ENCODE measurements around the gene VWDE. TPM values are rescaled to one million over a fixed set of nuclear protein-coding genes. Genes with fewer than 3 reads are reported as not detected.

VWDE gene
- total and polyA plus RNA-seq, 2 of the 8 experiments (the other 6 are each of a cell fraction or from before 2014, with no cell fraction given): 11.0 to 21.2 TPM

GRCh38 chr7:12322903-12323300 lies 80.8 kb downstream of the VWDE start:
- no peaks in the 10 kb centered on the region for H3K79me1 ChIP-seq (ENCODE audit: low read depth, low read length)
- no peak overlapping the region for H3K9ac ChIP-seq (replicated peaks in 1 of 4; ENCODE audit: extremely low read depth in 1 of 4, low read depth in 3 of 4, low read length in 3 of 4)
- H3K4ac ChIP-seq (replicated peaks; ENCODE audit: insufficient read length, low read depth, low read length): no peak overlapping the region
- H3K36me3 ChIP-seq (ENCODE audit: control insufficient read depth in 2 of 4, insufficient read depth in 4 of 4, low read length in 3 of 4): no peaks in the 10 kb centered on the region; a peak in 2 of 8 replicates
- H4K20me1 ChIP-seq (replicated peaks in 1 of 2; ENCODE audit: control insufficient read depth in 1 of 2, insufficient read depth in 2 of 2, low read length in 2 of 2): no peaks in the 10 kb centered on the region
- H3K14ac ChIP-seq (ENCODE audit: insufficient read length): no peak overlapping the region
- H3K79me2 ChIP-seq (ENCODE audit: control insufficient read depth in 1 of 2, insufficient read depth in 2 of 2, low read length in 2 of 2): no peaks in the 10 kb centered on the region; a peak in 1 of 4 replicates
- H3K27me3 ChIP-seq (replicated peaks in 1 of 4; ENCODE audit: control insufficient read depth in 3 of 4, extremely low read depth in 1 of 4, insufficient read depth in 3 of 4, low read length in 3 of 4): no peaks in the 10 kb centered on the region
- H3K23ac ChIP-seq (ENCODE audit: insufficient read length): no peak overlapping the region
- 91% methylated on average over 3 of the region's 3 CpGs; no CpG with 5 or more reads in 1 of the 2 experiments for WGBS, 2 experiments (ENCODE audit: extremely low coverage in 1 of 2, insufficient coverage in 1 of 2, insufficient read length in 1 of 2, insufficient replicate concordance in 2 of 2, low coverage in 1 of 2, low lambda C conversion rate in 2 of 2, missing lambda C conversion rate in 1 of 2)
- H2BK20ac ChIP-seq (ENCODE audit: low read length): no peak overlapping the region
- H2BK15ac ChIP-seq (ENCODE audit: low read length): no peak overlapping the region
- peaks cover 0 to 3% (median under 1%) of the 10 kb centered on the region in 4 experiments; a peak in 4 of 7 replicates for H3K4me1 ChIP-seq (replicated peaks in 1 of 4; ENCODE audit: control insufficient read depth in 3 of 4, insufficient read depth in 4 of 4, low read length in 3 of 4)
- no peak overlapping the region for H2AK5ac ChIP-seq (ENCODE audit: low read depth, low read length)
- no peak overlapping the region for H3K4me3 ChIP-seq (ENCODE audit: extremely low read depth in 1 of 4, insufficient read depth in 2 of 4, low read depth in 3 of 4, low read length in 4 of 4)
- H3K18ac ChIP-seq (ENCODE audit: extremely low read depth, low read length): no peak overlapping the region
- ChIA-PET POLR2A (ENCODE audit: partially characterized antibody) (no interaction called here), CTCF (ENCODE audit: partially characterized antibody) (interaction anchor here (0.7 to 3.0 kb wide), 20 partner anchors 9 to 260 kb away, joined by 3 to 19 read pairs (median 5); partner anchors contain the start of gene TMEM106B)
- no peak overlapping the region for H4K8ac ChIP-seq (ENCODE audit: extremely low read depth, insufficient read depth, low read length)
- no peaks in the 10 kb centered on the region for H3K23me2 ChIP-seq (ENCODE audit: low read depth, low read length)
- FAIRE-seq: no peak
- H2AFZ ChIP-seq (ENCODE audit: low read length): no peak overlapping the region
- H2BK12ac ChIP-seq (ENCODE audit: low read depth, low read length): no peak overlapping the region
- H3K56ac ChIP-seq (replicated peaks; ENCODE audit: insufficient read length, low read depth, low read length): no peak overlapping the region
- no peak overlapping the region for H3K27ac ChIP-seq (ENCODE audit: low read depth, low read length)
- no peaks in the 10 kb centered on the region for H3K9me3 ChIP-seq (ENCODE audit: insufficient read depth in 2 of 2, low read depth in 1 of 2, low read length in 1 of 2)
- no peak for DNase-seq (ENCODE audit: low read depth in 1 of 2, low spot score in 2 of 2)
- no peak overlapping the region for H4K91ac ChIP-seq (replicated peaks; ENCODE audit: insufficient read length, low read length)
- peak overlapping the region; percentile 48 for H4K5ac ChIP-seq (ENCODE audit: insufficient read length, low read depth, low read length)
- H2BK120ac ChIP-seq (replicated peaks; ENCODE audit: low read depth, low read length): no peak overlapping the region
- TF ChIP-seq E2F6 (IDR thresholded peaks at IDR 0.05) (no peak), PHF8 (conservative IDR thresholded peaks at IDR 0.05; ENCODE audit: low read depth, low read length) (no peak), BACH1 (IDR thresholded peaks at IDR 0.05; ENCODE audit: low read length) (no peak), POU5F1 (IDR thresholded peaks at IDR 0.05; ENCODE audit: low read depth, low read length) (no peak)
- no peak overlapping the region for H3K4me2 ChIP-seq (ENCODE audit: insufficient read depth in 1 of 2, low read depth in 2 of 2, low read length in 2 of 2)
- no peak overlapping the region for H2BK5ac ChIP-seq (ENCODE audit: low read depth, low read length)

Measured in H1 (cell line).